ENCODE results near the gene AVPR2. TPM values are rescaled to one million over a fixed set of nuclear protein-coding genes. Genes with fewer than 3 reads are reported as not detected.

AVPR2 gene
- total and polyA plus RNA-seq, 10 of the 15 experiments (the other 5 are each of a cell fraction or from before 2014, with no cell fraction given), result 0.12 to 0.37 TPM; not detected in 8

GRCh38 chrX:153874085-153874365, 30.4 kb upstream of the AVPR2 start:
- Histone ChIP-seq H4K20me1 (ENCODE audit: control insufficient read depth, insufficient read depth) (no peaks in the 10 kb centered on the region), H3K4me3 (no peak overlapping the region), H3K9ac (ENCODE audit: control insufficient read depth, insufficient read depth, low read length) (no peak overlapping the region), H2AFZ (ENCODE audit: control insufficient read depth, low read depth, low read length) (no peak overlapping the region), H3K27me3 (replicated peaks in 1 of 2; ENCODE audit: control insufficient read depth in 2 of 2, insufficient read depth in 2 of 2, low read length in 1 of 2) (peaks cover 2% of the 10 kb centered on the region in 2 experiments; a peak in 3 of 4 replicates), H3K4me2 (ENCODE audit: control insufficient read depth, insufficient read depth) (no peak overlapping the region), H3K27ac (ENCODE audit: control insufficient read depth, insufficient read depth) (no peak overlapping the region), H3K36me3 (ENCODE audit: control insufficient read depth in 2 of 2, insufficient read depth in 2 of 2, low read length in 1 of 2) (no peaks in the 10 kb centered on the region), H3K9me3 (replicated peaks; ENCODE audit: control insufficient read depth, insufficient read depth, low read length) (no peaks in the 10 kb centered on the region; the same call in 2 of the 3 replicates), H3K79me2 (ENCODE audit: control insufficient read depth, insufficient read depth, low read length) (no peaks in the 10 kb centered on the region), H3K4me1 (ENCODE audit: control insufficient read depth, insufficient read depth, low read length) (no peaks in the 10 kb centered on the region)
- POLR2A ChIA-PET, result no interaction called here
- CTCF ChIA-PET, result no interaction called here
- DNase-seq (ENCODE audit: low read depth, low spot score) (no peak), ATAC-seq (no peak), FAIRE-seq (no peak)
- no TSS peak for BruUV-seq (replicated peaks)
- WGBS (ENCODE audit: insufficient coverage, insufficient replicate concordance, low lambda C conversion rate, missing lambda C conversion rate), result 6% methylated on average over 3 of the region's 3 CpGs
- RAD21 ChIA-PET (ENCODE audit: unreplicated experiment), result no interaction called here
- in situ Hi-C loops (cut with MboI), result no loop called here
- TF ChIP-seq NFIC (IDR thresholded peaks at IDR 0.05; ENCODE audit: low read depth, low read length) (no peak), CREB1 (IDR thresholded peaks at IDR 0.05; ENCODE audit: low read depth) (no peak), PBX3 (IDR thresholded peaks at IDR 0.05; ENCODE audit: insufficient replicate concordance, low read depth, low read length) (no peak), CUX1 (IDR thresholded peaks at IDR 0.05; ENCODE audit: insufficient replicate concordance, low read depth, low read length) (no peak), EP300 (IDR thresholded peaks at IDR 0.05; ENCODE audit: borderline replicate concordance in 1 of 2, control insufficient read depth in 1 of 2, low read depth in 2 of 2, low read length in 2 of 2) (no peak), RCOR1 (conservative IDR thresholded peaks at IDR 0.05; ENCODE audit: low read depth, low read length) (no peak), MYC (IDR thresholded peaks at IDR 0.05; ENCODE audit: insufficient read depth, insufficient read length, insufficient replicate concordance, low read length, severe bottlenecking) (no peak), PML (IDR thresholded peaks at IDR 0.05; ENCODE audit: low read length) (no peak), SREBF2 (IDR thresholded peaks at IDR 0.05; ENCODE audit: low read length) (no peak), CHD1 (IDR thresholded peaks at IDR 0.05; ENCODE audit: low read depth, low read length) (no peak), ZNF687 (IDR thresholded peaks at IDR 0.05) (no peak), EZH2 (IDR thresholded peaks at IDR 0.05; ENCODE audit: borderline replicate concordance, control insufficient read depth, low read depth, low read length) (no peak), RAD21 (IDR thresholded peaks at IDR 0.05; ENCODE audit: insufficient read depth, low read depth, low read length) (no peak)
- SMC1A ChIA-PET (ENCODE audit: uncharacterized antibody, unreplicated experiment), result no interaction called here
- intact Hi-C loops (cut with micrococcal nuclease; ENCODE audit: unreplicated experiment), result no loop called here
